IPS-18c (cell line): ENCODE data around the gene ACSS1.
"Not testable (repeated sequence)": the region's sequence is repeated elsewhere in the genome, so short reads cannot be mapped to it uniquely, and the experiment has no call there.

Experiments used
- H3K4me3 ChIP-seq: 2 replicates; pipeline ENCODE4 v1.7.0; 2013; ENCODE audit warnings: low read depth, mild to moderate bottlenecking, low read length, moderate library complexity; ENCODE audit not compliant: insufficient read depth
- H3K9me3 ChIP-seq: one replicate; pipeline ENCODE4 v1.6.1; 2013; ENCODE audit warnings: mild to moderate bottlenecking, low read length, moderate library complexity; ENCODE audit not compliant: control insufficient read depth, insufficient read depth

ACSS1 gene

GRCh38 chr20:25011831-25012241 is 46.1 kb downstream of the ACSS1 start:
- H3K4me3 ChIP-seq = no peak overlapping the region
- peaks cover 4% of the 10 kb centered on the region for H3K9me3 ChIP-seq

GRCh38 chr20:25011261-25011660 is 46.7 kb downstream of the ACSS1 start:
- H3K9me3 ChIP-seq = peaks cover 4% of the 10 kb centered on the region
- no peak overlapping the region for H3K4me3 ChIP-seq

GRCh38 chr20:25009218-25010145 is 48.5 kb downstream of the ACSS1 start:
- no peak overlapping the region for H3K4me3 ChIP-seq
- peaks cover 4% of the 10 kb centered on the region for H3K9me3 ChIP-seq

- Histone ChIP-seq H3K4me3 (no peak overlapping the region), H3K9me3 (peaks cover 2% of the 10 kb centered on the region)
Observed at GRCh38 chr20:25008388-25009217, 49.3 kb downstream of the ACSS1 start.

- Histone ChIP-seq H3K9me3 (no peaks in the 10 kb centered on the region), H3K4me3 (no peak overlapping the region)
Observed at GRCh38 chr20:25007491-25008305, 50.2 kb downstream of the ACSS1 start.

GRCh38 chr20:25006431-25007167 is 51.3 kb downstream of the ACSS1 start:
- Histone ChIP-seq H3K9me3 (no peaks in the 10 kb centered on the region), H3K4me3 (no peak overlapping the region)

GRCh38 chr20:25005661-25006060 is 52.3 kb downstream of the ACSS1 start:
- Histone ChIP-seq H3K4me3 (no peak overlapping the region), H3K9me3 (no peaks in the 10 kb centered on the region)

- Histone ChIP-seq H3K4me3 (no peak overlapping the region), H3K9me3 (no peaks in the 10 kb centered on the region)
Observed at GRCh38 chr20:25005220-25005619, 52.7 kb downstream of the ACSS1 start.

GRCh38 chr20:25003002-25003401 is 54.9 kb downstream of the ACSS1 start:
- Histone ChIP-seq H3K4me3 (no peak overlapping the region), H3K9me3 (no peaks in the 10 kb centered on the region)

- H3K9me3 ChIP-seq, H3K4me3 ChIP-seq: not testable (repeated sequence)
Observed at GRCh38 chr20:25001323-25001722, 56.6 kb downstream of the ACSS1 start.

GRCh38 chr20:25000268-25000801 is 57.6 kb downstream of the ACSS1 start:
- H3K4me3 ChIP-seq = no peak overlapping the region
- H3K9me3 ChIP-seq = no peaks in the 10 kb centered on the region

- Histone ChIP-seq H3K9me3 (no peaks in the 10 kb centered on the region), H3K4me3 (no peak overlapping the region)
Observed at GRCh38 chr20:24999568-24999967, 58.4 kb downstream of the ACSS1 start.

- Histone ChIP-seq H3K4me3 (no peak overlapping the region), H3K9me3 (no peaks in the 10 kb centered on the region)
Observed at GRCh38 chr20:24998631-24999445, 59.1 kb downstream of the ACSS1 start.

- Histone ChIP-seq H3K9me3 (no peaks in the 10 kb centered on the region), H3K4me3 (no peak overlapping the region)
Observed at GRCh38 chr20:24998121-24998520, 59.8 kb downstream of the ACSS1 start.

GRCh38 chr20:24996449-24997377 is 61.2 kb downstream of the ACSS1 start:
- no peaks in the 10 kb centered on the region for H3K9me3 ChIP-seq
- H3K4me3 ChIP-seq = no peak overlapping the region; the same call in 1 of the 2 replicates
